BE2C (cell line): ENCODE data around the gene PRR15L.

Experiments
- DNase-seq: peaks from one replicate; pipeline ENCODE4 v3.0.0-alpha.2; 2020
- H3K27me3 ChIP-seq: fragments of 250-450 bp; sonication (Bioruptor Pico); 2 replicates; pipeline ENCODE4 v1.5.1; 2020; ENCODE audit warnings: mild to moderate bottlenecking
- H3K36me3 ChIP-seq: fragments of 250-450 bp; sonication (Bioruptor Pico); 2 replicates; pipeline ENCODE4 v1.5.1; 2020; ENCODE audit warnings: mild to moderate bottlenecking
- H3K4me1 ChIP-seq: fragments of 250-450 bp; sonication (Bioruptor Pico); 2 replicates; pipeline ENCODE4 v1.5.1; 2020
- H3K4me3 ChIP-seq: 2 replicates; pipeline ENCODE4 v1.5.1; 2011; ENCODE audit warnings: low read depth, low read length
- H3K9me3 ChIP-seq: fragments of 250-450 bp; sonication (Bioruptor Pico); 2 replicates; pipeline ENCODE4 v1.5.1; 2020
- CTCF ChIP-seq: IDR thresholded peaks from 2 replicates; pipeline ENCODE4 v1.5.1; 2012; ENCODE audit warnings: mild to moderate bottlenecking, low read depth, low read length

Gene PRR15L

GRCh38 chr17:47950448-47950847, 7.2 kb downstream of the PRR15L start:
- Histone ChIP-seq H3K9me3 (no peaks in the 10 kb centered on the region), H3K27me3 (no peaks in the 10 kb centered on the region), H3K4me1 (peaks cover 13% of the 10 kb centered on the region), H3K4me3 (no peak overlapping the region), H3K36me3 (peaks cover 2% of the 10 kb centered on the region; the same call in 1 of the 2 replicates)
- DNase-seq, result no peak
- TF ChIP-seq CTCF, result no peak

GRCh38 chr17:47949946-47950345, 7.7 kb downstream of the PRR15L start:
- H3K4me1 ChIP-seq, result peaks cover 13% of the 10 kb centered on the region
- peaks cover 2% of the 10 kb centered on the region; the same call in 1 of the 2 replicates for H3K36me3 ChIP-seq
- H3K9me3 ChIP-seq, result no peaks in the 10 kb centered on the region
- no peaks in the 10 kb centered on the region for H3K27me3 ChIP-seq
- no peak overlapping the region; the same call in 1 of the 2 replicates for H3K4me3 ChIP-seq
- DNase-seq, result no peak
- TF ChIP-seq CTCF, result no peak

DNA sequence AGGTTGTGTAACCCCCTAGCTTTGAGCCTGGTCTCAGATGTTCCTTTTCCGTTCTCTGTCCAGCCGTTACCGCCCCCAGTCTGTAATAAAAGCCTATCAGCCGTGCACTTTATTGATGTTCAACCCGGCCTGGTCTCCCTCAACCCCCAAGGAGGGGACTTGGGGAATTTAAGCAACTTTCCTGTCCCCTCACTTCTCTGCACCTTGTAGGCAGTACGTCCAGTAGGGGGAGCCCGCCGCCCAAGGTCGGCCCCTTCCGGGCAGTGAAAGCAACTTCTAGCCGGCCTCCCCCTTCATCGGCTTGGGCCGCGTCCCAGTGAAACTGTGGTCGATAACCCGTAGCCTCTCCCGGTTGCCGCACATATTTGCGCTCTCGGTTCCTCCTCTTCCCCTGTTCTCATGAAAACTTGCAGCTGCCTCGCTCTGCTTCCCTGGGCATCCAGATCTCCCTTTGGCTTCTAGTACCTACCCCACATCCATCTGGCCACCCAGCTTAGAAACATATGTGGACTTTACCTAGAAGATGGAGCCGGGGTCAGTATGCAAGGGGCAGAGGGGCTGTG, 8.4 kb downstream of the PRR15L start:
- Histone ChIP-seq H3K27me3 (no peaks in the 10 kb centered on the region), H3K36me3 (peaks cover 2% of the 10 kb centered on the region; the same call in 1 of the 2 replicates), H3K9me3 (no peaks in the 10 kb centered on the region), H3K4me3 (peak overlapping the region; percentile 43), H3K4me1 (peaks cover 13% of the 10 kb centered on the region)
- TF ChIP-seq CTCF, result peak; percentile 95
- DNase-seq, result peak; percentile 94

DNA sequence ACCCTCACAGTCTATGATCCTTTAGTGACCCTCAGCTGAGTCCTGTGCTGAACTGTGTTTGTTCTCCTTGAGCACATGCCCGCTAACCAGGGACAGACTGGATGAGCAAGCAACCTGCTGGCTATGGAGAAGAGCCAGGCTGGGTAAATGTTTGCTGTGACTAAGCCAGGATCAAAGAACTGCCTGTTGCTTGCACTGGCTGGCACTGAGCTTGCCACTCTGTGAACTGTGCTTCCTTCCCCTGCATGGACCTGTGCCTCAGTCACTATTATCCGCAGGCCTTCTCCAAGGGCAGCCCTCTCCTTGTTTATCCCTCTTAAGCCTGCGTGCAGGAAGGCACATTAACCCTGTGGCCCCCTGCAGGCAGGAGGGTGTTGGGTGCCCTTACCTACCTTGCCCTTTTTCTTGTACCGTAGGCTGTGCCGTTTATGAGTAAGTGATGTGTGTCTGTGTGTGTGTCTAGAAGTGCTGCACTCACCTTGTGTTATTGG, 8.9 kb downstream of the PRR15L start:
- H3K4me1 ChIP-seq, result peaks cover 10% of the 10 kb centered on the region

GRCh38 chr17:47946929-47947397, 10.7 kb downstream of the PRR15L start:
- DNase-seq, result peak; percentile 82
- peaks cover 2% of the 10 kb centered on the region; the same call in 1 of the 2 replicates for H3K36me3 ChIP-seq
- H3K4me1 ChIP-seq, result peaks cover 8% of the 10 kb centered on the region
- peak; percentile 90 for TF ChIP-seq CTCF
- H3K9me3 ChIP-seq, result no peaks in the 10 kb centered on the region
- H3K27me3 ChIP-seq, result no peaks in the 10 kb centered on the region
- no peak overlapping the region for H3K4me3 ChIP-seq

More for the DNA sequence above, 8.9 kb downstream of the PRR15L start:
- no peak overlapping the region for H3K4me3 ChIP-seq
- no peaks in the 10 kb centered on the region for H3K9me3 ChIP-seq
- no peaks in the 10 kb centered on the region for H3K27me3 ChIP-seq
- TF ChIP-seq CTCF, result no peak
- peaks cover 2% of the 10 kb centered on the region; the same call in 1 of the 2 replicates for H3K36me3 ChIP-seq
- DNase-seq, result no peak

DNA sequence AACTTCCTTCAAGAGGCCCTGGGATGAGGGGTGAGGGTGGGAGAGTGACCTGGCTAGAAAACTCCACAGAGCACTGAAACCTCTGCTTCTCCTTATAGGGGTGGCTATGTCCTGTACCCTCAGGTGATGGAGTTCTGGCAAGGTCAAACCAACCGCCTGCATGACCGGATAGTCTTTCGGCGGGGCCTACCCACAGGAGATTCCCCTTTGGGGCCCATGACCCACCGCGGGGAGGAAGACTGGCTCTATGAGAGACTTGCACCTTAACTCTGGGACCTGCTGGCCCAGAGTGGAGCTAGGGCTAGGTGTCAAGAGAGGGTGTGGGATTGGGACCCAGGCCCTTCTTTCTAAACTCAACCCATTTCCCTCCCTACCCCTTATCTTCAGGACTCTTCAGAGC, 11.2 kb downstream of the PRR15L start:
- Histone ChIP-seq H3K4me3 (no peak overlapping the region), H3K36me3 (peaks cover 2% of the 10 kb centered on the region; the same call in 1 of the 2 replicates), H3K4me1 (peaks cover 8% of the 10 kb centered on the region), H3K9me3 (no peaks in the 10 kb centered on the region), H3K27me3 (no peaks in the 10 kb centered on the region)
- TF ChIP-seq CTCF, result no peak
- DNase-seq, result no peak
